ENCODE measurements around the gene EFNA1. TPM values are rescaled to one million over a fixed set of nuclear protein-coding genes. Genes with fewer than 3 reads are reported as not detected.

EFNA1 gene
- total and polyA plus RNA-seq, 2 of the 13 experiments (the other 11 are each of a cell fraction or from before 2014, with no cell fraction given) = 81.8 to 874 TPM

DNA sequence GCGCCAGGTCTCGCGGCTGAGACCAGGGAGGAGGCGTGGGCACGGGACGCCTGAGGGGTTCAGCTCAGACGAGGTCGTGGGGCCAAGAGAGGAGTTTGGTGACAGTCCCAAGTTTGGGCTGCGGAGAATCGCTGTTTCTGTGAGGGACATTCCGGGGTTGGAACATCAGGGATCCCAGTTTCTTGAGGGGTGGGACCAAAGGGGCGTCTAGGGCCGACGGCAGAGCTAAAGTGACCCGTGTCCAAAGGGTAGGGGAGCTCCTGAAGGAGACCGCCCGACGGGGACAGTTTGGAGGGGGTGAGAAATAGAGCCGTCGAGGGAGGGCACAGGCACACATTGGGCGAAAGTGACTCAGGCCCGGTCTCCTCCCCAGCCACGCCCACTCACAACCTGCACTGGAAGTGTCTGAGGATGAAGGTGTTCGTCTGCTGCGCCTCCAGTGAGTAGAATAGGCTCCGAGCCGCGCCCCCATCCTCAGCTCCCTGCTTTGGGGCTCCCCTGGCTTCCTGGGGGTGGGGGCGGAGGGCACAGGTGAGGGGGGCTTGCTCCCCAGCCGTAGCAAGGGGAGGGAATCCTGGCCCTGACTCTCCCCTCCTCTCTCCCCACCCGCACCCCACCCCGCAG is 42.1 kb upstream of the EFNA1 start (continued):
- TF ChIP-seq, protein P1, sequence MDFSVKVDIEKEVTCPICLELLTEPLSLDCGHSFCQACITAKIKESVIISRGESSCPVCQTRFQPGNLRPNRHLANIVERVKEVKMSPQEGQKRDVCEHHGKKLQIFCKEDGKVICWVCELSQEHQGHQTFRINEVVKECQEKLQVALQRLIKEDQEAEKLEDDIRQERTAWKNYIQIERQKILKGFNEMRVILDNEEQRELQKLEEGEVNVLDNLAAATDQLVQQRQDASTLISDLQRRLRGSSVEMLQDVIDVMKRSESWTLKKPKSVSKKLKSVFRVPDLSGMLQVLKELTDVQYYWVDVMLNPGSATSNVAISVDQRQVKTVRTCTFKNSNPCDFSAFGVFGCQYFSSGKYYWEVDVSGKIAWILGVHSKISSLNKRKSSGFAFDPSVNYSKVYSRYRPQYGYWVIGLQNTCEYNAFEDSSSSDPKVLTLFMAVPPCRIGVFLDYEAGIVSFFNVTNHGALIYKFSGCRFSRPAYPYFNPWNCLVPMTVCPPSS (IDR thresholded peaks at IDR 0.05) = no peak
- TF ChIP-seq ZBTB14 (CRISPR knock-in tag; IDR thresholded peaks at IDR 0.05) (0 out of 2 replicates have a peak, but pooled peaks have one; percentile 12), ZNF83 (CRISPR knock-in tag; IDR thresholded peaks at IDR 0.05; ENCODE audit: borderline replicate concordance) (0 out of 2 replicates have a peak, but pooled peaks have one; percentile 31), IKZF1 (IDR thresholded peaks at IDR 0.05) (no peak), ARNT2 (CRISPR knock-in tag; IDR thresholded peaks at IDR 0.05; ENCODE audit: low read depth) (no peak), RBAK (CRISPR knock-in tag; IDR thresholded peaks at IDR 0.05) (no peak), ZNF768 (CRISPR knock-in tag; IDR thresholded peaks at IDR 0.05) (no peak), HMG20B (CRISPR knock-in tag; conservative IDR thresholded peaks at IDR 0.05) (no peak), BORCS8-MEF2B (CRISPR knock-in tag; IDR thresholded peaks at IDR 0.05) (0 out of 2 replicates have a peak, but pooled peaks have one; percentile 20), KMT2A (CRISPR knock-in tag; IDR thresholded peaks at IDR 0.05) (0 out of 2 replicates have a peak, but pooled peaks have one; percentile 3), SMAD1 (CRISPR knock-in tag; IDR thresholded peaks at IDR 0.05; ENCODE audit: borderline replicate concordance, low read depth) (no peak), ARID3A (IDR thresholded peaks at IDR 0.05; ENCODE audit: low read depth, low read length) (no peak), XBP1 (CRISPR knock-in tag; IDR thresholded peaks at IDR 0.05) (no peak), FOXC1 (CRISPR knock-in tag; IDR thresholded peaks at IDR 0.05; ENCODE audit: borderline replicate concordance) (no peak), ATF7-NPFF (CRISPR knock-in tag; IDR thresholded peaks at IDR 0.05; ENCODE audit: low read depth) (no peak), ZNF597 (CRISPR knock-in tag; IDR thresholded peaks at IDR 0.05) (no peak), HOXA3 (CRISPR knock-in tag; IDR thresholded peaks at IDR 0.05) (no peak), MED8 (CRISPR knock-in tag; IDR thresholded peaks at IDR 0.05; ENCODE audit: insufficient replicate concordance) (peak; percentile 6), KDM1A (CRISPR knock-in tag; IDR thresholded peaks at IDR 0.05) (no peak), TRAFD1 (CRISPR knock-in tag; IDR thresholded peaks at IDR 0.05; ENCODE audit: borderline replicate concordance) (no peak), REXO4 (CRISPR knock-in tag; IDR thresholded peaks at IDR 0.05; ENCODE audit: borderline replicate concordance) (no peak), GFI1 (CRISPR knock-in tag; IDR thresholded peaks at IDR 0.05; ENCODE audit: borderline replicate concordance) (0 out of 2 replicates have a peak, but pooled peaks have one; percentile 15), MEIS2 (CRISPR knock-in tag; IDR thresholded peaks at IDR 0.05) (no peak), SP1 (IDR thresholded peaks at IDR 0.05) (no peak), SP1 (CRISPR knock-in tag; IDR thresholded peaks at IDR 0.05) (no peak)

All from HepG2 (cell line).